B cell (primary cell): Measurements from ENCODE around the gene BMPER.

Source experiments
- CTCF ChIP-seq: fragments of 200-600 bp; IDR thresholded peaks from one replicate; pipeline ENCODE4 v1.8.0; 2022; ENCODE audit warnings: antibody characterized with exemption, mild to moderate bottlenecking
- EZH2 ChIP-seq: IDR thresholded peaks from 2 replicates; pipeline ENCODE4 v1.6.1; 2012; ENCODE audit warnings: borderline replicate concordance, low read depth, mild to moderate bottlenecking, moderate library complexity, low read length; ENCODE audit not compliant: insufficient read depth, poor library complexity, severe bottlenecking

DNA sequence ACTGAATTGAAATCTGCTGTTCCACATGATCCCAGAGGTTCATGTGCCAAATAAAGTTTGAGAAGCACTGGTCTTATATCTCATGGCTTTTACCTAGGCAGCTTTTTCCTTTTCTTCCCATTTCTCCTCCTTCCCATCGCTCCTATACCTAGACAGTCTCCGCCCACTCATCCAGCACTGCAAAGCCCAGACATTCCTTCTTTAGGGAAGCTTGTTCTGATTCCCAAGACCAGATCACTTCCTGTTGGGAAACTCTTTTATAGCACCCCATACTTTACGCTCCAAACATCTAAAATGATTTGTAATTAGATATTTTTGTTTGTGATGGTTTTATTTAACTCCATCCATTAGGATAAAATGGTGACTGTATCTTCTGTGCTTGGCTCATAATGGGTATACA is 75.9 kb downstream of the BMPER start:
- TF ChIP-seq EZH2 (no peak), CTCF (no peak)
